Measurements from ENCODE around the gene PXN.

Gene PXN

DNA sequence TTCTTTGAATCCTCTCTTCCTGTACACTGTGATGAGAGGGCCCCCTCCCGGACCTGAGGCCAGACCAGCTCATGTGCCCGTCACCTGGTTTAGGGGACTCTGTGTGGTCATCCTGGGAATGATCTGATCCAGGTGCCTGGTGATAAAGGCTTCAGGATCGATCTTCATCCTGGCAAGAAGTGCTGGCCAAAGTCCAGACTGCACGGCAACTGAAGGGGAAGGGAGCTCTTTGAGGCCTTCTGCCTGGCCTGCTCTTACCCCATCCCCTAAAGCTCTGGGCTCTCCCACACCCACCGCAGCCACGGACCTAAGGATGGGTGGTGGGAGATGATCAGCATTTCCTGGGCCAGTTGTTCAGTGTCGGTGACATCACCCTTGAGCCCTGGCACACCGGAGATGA lies 102.8 kb downstream of the PXN start:
- Histone ChIP-seq H3K4me3 (ENCODE audit: low read depth, low read length) (no peak overlapping the region), H3K9me3 (ENCODE audit: control insufficient read depth, insufficient read depth, low read depth, low read length) (no peaks in the 10 kb centered on the region), H3K27ac (ENCODE audit: extremely low read depth, low read depth, low read length) (no peak overlapping the region), H3K4me1 (ENCODE audit: control insufficient read depth, insufficient read depth, low read length) (no peaks in the 10 kb centered on the region), H3K36me3 (ENCODE audit: control insufficient read depth in 2 of 2, insufficient read depth in 1 of 2, low read length in 2 of 2) (peaks cover 27 to 81% of the 10 kb centered on the region in 2 experiments)
- POLR2A ChIA-PET, result interaction anchor here (1.0 to 1.1 kb wide), 2 partner anchors 38 to 46 kb away, joined by 3 to 5 read pairs; partner anchors contain the start of genes RAB35 and RPLP0
- CTCF ChIA-PET, result no interaction called here
- TF ChIP-seq ZNF138 (tag by site-specific recombination; IDR thresholded peaks at IDR 0.05; ENCODE audit: borderline replicate concordance), result no peak
- TF ChIP-seq GLI2 (tag by site-specific recombination; IDR thresholded peaks at IDR 0.05; ENCODE audit: borderline replicate concordance, low read depth), result no peak
- no peak for TF ChIP-seq OSR2 (tag by site-specific recombination; IDR thresholded peaks at IDR 0.05)
- TF ChIP-seq KLF1 (tag by site-specific recombination; IDR thresholded peaks at IDR 0.05), result no peak
- TF ChIP-seq ZNF670 (tag by site-specific recombination; IDR thresholded peaks at IDR 0.05; ENCODE audit: low read depth), result no peak
- no peak for TF ChIP-seq ZNF645 (tag by site-specific recombination; IDR thresholded peaks at IDR 0.05)
- no peak for TF ChIP-seq ZNF830 (tag by site-specific recombination; IDR thresholded peaks at IDR 0.05; ENCODE audit: low read depth)
- TF ChIP-seq ZNF701 (tag by site-specific recombination; IDR thresholded peaks at IDR 0.05), result no peak
- no peak for TF ChIP-seq ZNF791 (tag by site-specific recombination; IDR thresholded peaks at IDR 0.05)
- TF ChIP-seq BCL11A (tag by site-specific recombination; IDR thresholded peaks at IDR 0.05; ENCODE audit: low read depth), result no peak
- TF ChIP-seq, protein P1, sequence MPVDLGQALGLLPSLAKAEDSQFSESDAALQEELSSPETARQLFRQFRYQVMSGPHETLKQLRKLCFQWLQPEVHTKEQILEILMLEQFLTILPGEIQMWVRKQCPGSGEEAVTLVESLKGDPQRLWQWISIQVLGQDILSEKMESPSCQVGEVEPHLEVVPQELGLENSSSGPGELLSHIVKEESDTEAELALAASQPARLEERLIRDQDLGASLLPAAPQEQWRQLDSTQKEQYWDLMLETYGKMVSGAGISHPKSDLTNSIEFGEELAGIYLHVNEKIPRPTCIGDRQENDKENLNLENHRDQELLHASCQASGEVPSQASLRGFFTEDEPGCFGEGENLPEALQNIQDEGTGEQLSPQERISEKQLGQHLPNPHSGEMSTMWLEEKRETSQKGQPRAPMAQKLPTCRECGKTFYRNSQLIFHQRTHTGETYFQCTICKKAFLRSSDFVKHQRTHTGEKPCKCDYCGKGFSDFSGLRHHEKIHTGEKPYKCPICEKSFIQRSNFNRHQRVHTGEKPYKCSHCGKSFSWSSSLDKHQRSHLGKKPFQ (tag by site-specific recombination; IDR thresholded peaks at IDR 0.05), result no peak
- no peak for TF ChIP-seq ZNF560 (tag by site-specific recombination; IDR thresholded peaks at IDR 0.05; ENCODE audit: borderline replicate concordance)

DNA sequence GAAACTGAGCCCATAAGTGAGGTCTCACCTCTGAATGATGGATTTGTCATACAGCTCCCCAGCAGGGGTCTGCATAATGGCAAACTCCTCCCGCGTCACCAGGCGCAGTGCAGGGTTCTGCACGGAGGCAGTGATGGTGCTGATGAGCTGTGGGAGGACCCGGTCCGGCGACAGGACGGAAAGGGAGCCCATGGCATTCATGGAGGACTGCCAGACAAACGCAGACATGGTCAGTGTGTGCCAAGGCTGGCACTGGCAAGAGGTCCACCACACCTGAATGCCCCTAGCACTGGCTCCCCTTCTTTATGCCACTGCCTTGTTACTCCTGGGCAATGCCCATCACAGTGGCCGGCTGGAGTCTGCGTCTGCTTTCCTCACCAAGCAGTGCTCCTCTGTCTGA lies 103.7 kb downstream of the PXN start:
- TF ChIP-seq ZBTB48 (tag by site-specific recombination; IDR thresholded peaks at IDR 0.05) (no peak), ZNF664 (tag by site-specific recombination; IDR thresholded peaks at IDR 0.05) (no peak), ZNF626 (tag by site-specific recombination; IDR thresholded peaks at IDR 0.05) (no peak)

More for the DNA sequence above, 103.7 kb downstream of the PXN start:
- Histone ChIP-seq H3K4me3 (ENCODE audit: low read depth, low read length) (no peak overlapping the region), H3K4me1 (ENCODE audit: control insufficient read depth, insufficient read depth, low read length) (no peaks in the 10 kb centered on the region), H3K27ac (ENCODE audit: extremely low read depth, low read depth, low read length) (no peak overlapping the region), H3K36me3 (ENCODE audit: control insufficient read depth in 2 of 2, insufficient read depth in 1 of 2, low read length in 2 of 2) (peaks cover 24 to 83% of the 10 kb centered on the region in 2 experiments), H3K9me3 (ENCODE audit: control insufficient read depth, insufficient read depth, low read depth, low read length) (no peaks in the 10 kb centered on the region)
- POLR2A ChIA-PET, result interaction anchor here (1.0 to 1.5 kb wide), 2 partner anchors 40 to 45 kb away, joined by 3 to 12 read pairs; partner anchors contain the start of genes RAB35 and RPLP0
- CTCF ChIA-PET, result no interaction called here

All from HEK293 (cell line).